ENCODE results near the gene SPOCK2. TPM values are rescaled to one million over a fixed set of nuclear protein-coding genes. Genes with fewer than 3 reads are reported as not detected.

Gene SPOCK2
- total RNA-seq, 1 experiment from 2014 or later: 0.33 TPM

GRCh38 chr10:72069751-72070526 is 18.4 kb downstream of the SPOCK2 start:
- Histone ChIP-seq H3K27me3 (ENCODE audit: low read length) (no peaks in the 10 kb centered on the region), H3K4me1 (ENCODE audit: insufficient read depth, low read length) (no peaks in the 10 kb centered on the region), H3K4me3 (ENCODE audit: low read length) (no peak overlapping the region), H3K9me2 (replicated peaks; ENCODE audit: low read length) (no peaks in the 10 kb centered on the region), H2AFZ (ENCODE audit: low read length) (no peak overlapping the region), H3K4me2 (ENCODE audit: low read length) (no peak overlapping the region), H3K36me3 (ENCODE audit: low read depth, low read length) (no peaks in the 10 kb centered on the region), H4K20me1 (ENCODE audit: low read length) (no peaks in the 10 kb centered on the region), H3K79me2 (ENCODE audit: low read length) (no peaks in the 10 kb centered on the region), H3K9me3 (ENCODE audit: low read length) (no peaks in the 10 kb centered on the region), H3K27ac (ENCODE audit: low read length) (no peak overlapping the region), H3K9ac (ENCODE audit: low read length) (no peak overlapping the region), H3F3A (ENCODE audit: low read length, unreplicated experiment) (no peaks in the 10 kb centered on the region)
- intact Hi-C loops (cut with micrococcal nuclease): no loop called here
- BruUV-seq (replicated peaks): no TSS peak
- CTCF ChIA-PET: no interaction called here
- ATAC-seq (no peak), DNase-seq (no peak)
- POLR2A ChIA-PET (ENCODE audit: unreplicated experiment): no interaction called here
- TF ChIP-seq, protein P1, sequence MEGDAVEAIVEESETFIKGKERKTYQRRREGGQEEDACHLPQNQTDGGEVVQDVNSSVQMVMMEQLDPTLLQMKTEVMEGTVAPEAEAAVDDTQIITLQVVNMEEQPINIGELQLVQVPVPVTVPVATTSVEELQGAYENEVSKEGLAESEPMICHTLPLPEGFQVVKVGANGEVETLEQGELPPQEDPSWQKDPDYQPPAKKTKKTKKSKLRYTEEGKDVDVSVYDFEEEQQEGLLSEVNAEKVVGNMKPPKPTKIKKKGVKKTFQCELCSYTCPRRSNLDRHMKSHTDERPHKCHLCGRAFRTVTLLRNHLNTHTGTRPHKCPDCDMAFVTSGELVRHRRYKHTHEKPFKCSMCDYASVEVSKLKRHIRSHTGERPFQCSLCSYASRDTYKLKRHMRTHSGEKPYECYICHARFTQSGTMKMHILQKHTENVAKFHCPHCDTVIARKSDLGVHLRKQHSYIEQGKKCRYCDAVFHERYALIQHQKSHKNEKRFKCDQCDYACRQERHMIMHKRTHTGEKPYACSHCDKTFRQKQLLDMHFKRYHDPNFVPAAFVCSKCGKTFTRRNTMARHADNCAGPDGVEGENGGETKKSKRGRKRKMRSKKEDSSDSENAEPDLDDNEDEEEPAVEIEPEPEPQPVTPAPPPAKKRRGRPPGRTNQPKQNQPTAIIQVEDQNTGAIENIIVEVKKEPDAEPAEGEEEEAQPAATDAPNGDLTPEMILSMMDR (conservative IDR thresholded peaks at IDR 0.05; ENCODE audit: low read depth, low read length): peak; percentile 44
- TF ChIP-seq EZH2phosphoT487 (IDR thresholded peaks at IDR 0.05; ENCODE audit: borderline replicate concordance, low read length) (no peak), EZH2 (IDR thresholded peaks at IDR 0.05; ENCODE audit: low read length, unreplicated experiment) (no peak)

GRCh38 chr10:72068901-72069446 is 19.4 kb downstream of the SPOCK2 start:
- no peaks in the 10 kb centered on the region for H3F3A ChIP-seq (ENCODE audit: low read length, unreplicated experiment)
- CTCF ChIA-PET: no interaction called here

More at GRCh38 chr10:72068901-72069446, 19.4 kb downstream of the SPOCK2 start:
- TF ChIP-seq EZH2 (IDR thresholded peaks at IDR 0.05; ENCODE audit: low read length, unreplicated experiment): no peak
- TF ChIP-seq, protein P1 (conservative IDR thresholded peaks at IDR 0.05; ENCODE audit: low read depth, low read length): no peak
- no peak for TF ChIP-seq EZH2phosphoT487 (IDR thresholded peaks at IDR 0.05; ENCODE audit: borderline replicate concordance, low read length)
- no peak overlapping the region for H3K27ac ChIP-seq (ENCODE audit: low read length)
- H3K4me1 ChIP-seq (ENCODE audit: insufficient read depth, low read length): peaks cover under 1% of the 10 kb centered on the region
- H3K4me3 ChIP-seq (ENCODE audit: low read length): no peak overlapping the region
- no peak overlapping the region for H3K9ac ChIP-seq (ENCODE audit: low read length)
- no peak for ATAC-seq
- POLR2A ChIA-PET (ENCODE audit: unreplicated experiment): no interaction called here
- no peaks in the 10 kb centered on the region for H3K9me3 ChIP-seq (ENCODE audit: low read length)
- no peaks in the 10 kb centered on the region for H3K27me3 ChIP-seq (ENCODE audit: low read length)
- H3K79me2 ChIP-seq (ENCODE audit: low read length): no peaks in the 10 kb centered on the region
- no peaks in the 10 kb centered on the region for H4K20me1 ChIP-seq (ENCODE audit: low read length)
- H3K9me2 ChIP-seq (replicated peaks; ENCODE audit: low read length): no peaks in the 10 kb centered on the region
- H3K4me2 ChIP-seq (ENCODE audit: low read length): no peak overlapping the region
- intact Hi-C loops (cut with micrococcal nuclease): no loop called here
- no peak for DNase-seq
- no TSS peak for BruUV-seq (replicated peaks)
- no peaks in the 10 kb centered on the region for H3K36me3 ChIP-seq (ENCODE audit: low read depth, low read length)
- H2AFZ ChIP-seq (ENCODE audit: low read length): no peak overlapping the region
